ENCODE results near the gene PPP1R37. TPM values are rescaled to one million over a fixed set of nuclear protein-coding genes. Genes with fewer than 3 reads are reported as not detected.

Gene PPP1R37
- total and polyA plus RNA-seq, 4 experiments from 2014 or later, result 0.31 to 26.2 (median 13.3) TPM

- no peak overlapping the region for H3K27ac Mint-ChIP-seq
- H3K27ac ChIP-seq (ENCODE audit: low read depth, low read length), result no peak overlapping the region
- H3K36me3 ChIP-seq (ENCODE audit: insufficient read depth, low read length), result no peaks in the 10 kb centered on the region
- no peak overlapping the region for H3K4me3 ChIP-seq (ENCODE audit: low read length in 2 of 2)
- ChIA-PET POLR2A (ENCODE audit: partially characterized antibody) (interaction anchor here (1.3 kb wide), 1 partner anchor 22 kb away, joined by 5 read pairs; no protein-coding TSS in a partner anchor), CTCF (ENCODE audit: partially characterized antibody) (interaction anchor here (0.6 to 2.6 kb wide), 14 partner anchors 8 to 137 kb away, joined by 3 to 19 read pairs (median 6); partner anchors contain the start of genes BLOC1S3, PPP1R37, TRAPPC6A and ZNF296)
- no peak overlapping the region for H3K4me3 Mint-ChIP-seq
- H3K4me1 ChIP-seq (ENCODE audit: insufficient read depth, low read length), result peaks cover 17% of the 10 kb centered on the region
- no peaks in the 10 kb centered on the region for H3K9me3 Mint-ChIP-seq
- intact Hi-C loops (cut with micrococcal nuclease), result no loop called here
- peaks cover 13 to 33% (median 25%) of the 10 kb centered on the region in 4 donors for H3K4me1 Mint-ChIP-seq
- no peaks in the 10 kb centered on the region for H3K27me3 ChIP-seq (ENCODE audit: insufficient read depth, low read length)
- peak in 1 of 5 donors; percentile 3 for DNase-seq
- H3K9me3 ChIP-seq (ENCODE audit: control insufficient read depth in 1 of 2, low read length in 2 of 2), result no peaks in the 10 kb centered on the region
- H3K36me3 Mint-ChIP-seq, result no peaks in the 10 kb centered on the region
- H3K27me3 Mint-ChIP-seq, result no peaks in the 10 kb centered on the region
Measured at GRCh38 chr19:45125360-45125759, 32.4 kb downstream of the PPP1R37 start.

- H3K27ac ChIP-seq (ENCODE audit: low read depth, low read length), result no peak overlapping the region
- no peak overlapping the region for H3K4me3 Mint-ChIP-seq
- no peaks in the 10 kb centered on the region for H3K9me3 ChIP-seq (ENCODE audit: control insufficient read depth in 1 of 2, low read length in 2 of 2)
- H3K9me3 Mint-ChIP-seq, result no peaks in the 10 kb centered on the region
- CTCF ChIA-PET (ENCODE audit: partially characterized antibody), result interaction anchor here (0.6 to 2.6 kb wide), 20 partner anchors 9 to 174 kb away, joined by 3 to 19 read pairs (median 4); partner anchors contain the start of genes BLOC1S3, PPP1R37 and TRAPPC6A
- no peak overlapping the region for H3K27ac Mint-ChIP-seq
- H3K36me3 Mint-ChIP-seq, result no peaks in the 10 kb centered on the region
- no peak overlapping the region for H3K4me3 ChIP-seq (ENCODE audit: low read length in 2 of 2)
- peaks cover 9 to 28% (median 21%) of the 10 kb centered on the region in 4 donors for H3K4me1 Mint-ChIP-seq
- POLR2A ChIA-PET (ENCODE audit: partially characterized antibody), result interaction anchor here (1.0 kb wide), 1 partner anchor 27 kb away, joined by 3 read pairs; no protein-coding TSS in a partner anchor
- peak; percentile 50 to 58 (median 55) for DNase-seq
- H3K36me3 ChIP-seq (ENCODE audit: insufficient read depth, low read length), result no peaks in the 10 kb centered on the region
- H3K27me3 Mint-ChIP-seq, result no peaks in the 10 kb centered on the region
- no peaks in the 10 kb centered on the region for H3K27me3 ChIP-seq (ENCODE audit: insufficient read depth, low read length)
- intact Hi-C loops (cut with micrococcal nuclease), result loop anchor here (1.0 kb wide), 1 partner anchor 109 kb away; no protein-coding TSS in a partner anchor
- H3K4me1 ChIP-seq (ENCODE audit: insufficient read depth, low read length), result peaks cover 17% of the 10 kb centered on the region
Measured at GRCh38 chr19:45125975-45126493, 33.1 kb downstream of the PPP1R37 start.

GRCh38 chr19:45126654-45127053, 33.7 kb downstream of the PPP1R37 start:
- Histone ChIP-seq H3K9me3 (ENCODE audit: control insufficient read depth in 1 of 2, low read length in 2 of 2) (no peaks in the 10 kb centered on the region), H3K4me1 (ENCODE audit: insufficient read depth, low read length) (peaks cover 11% of the 10 kb centered on the region), H3K36me3 (ENCODE audit: insufficient read depth, low read length) (no peaks in the 10 kb centered on the region), H3K27me3 (ENCODE audit: insufficient read depth, low read length) (no peaks in the 10 kb centered on the region), H3K4me3 (ENCODE audit: low read length in 2 of 2) (no peak overlapping the region), H3K27ac (ENCODE audit: low read depth, low read length) (no peak overlapping the region)
- Mint-ChIP-seq H3K36me3 (no peaks in the 10 kb centered on the region), H3K27ac (no peak overlapping the region), H3K27me3 (no peaks in the 10 kb centered on the region), H3K9me3 (no peaks in the 10 kb centered on the region), H3K4me1 (peaks cover 6 to 22% (median 17%) of the 10 kb centered on the region in 4 donors), H3K4me3 (no peak overlapping the region)
- intact Hi-C loops (cut with micrococcal nuclease), result loop anchor here (1.0 kb wide), 1 partner anchor 109 kb away; no protein-coding TSS in a partner anchor
- CTCF ChIA-PET (ENCODE audit: partially characterized antibody), result interaction anchor here (0.6 to 2.6 kb wide), 17 partner anchors 9 to 175 kb away, joined by 3 to 19 read pairs (median 4); partner anchors contain the start of gene PPP1R37
- no peak for DNase-seq
- POLR2A ChIA-PET (ENCODE audit: partially characterized antibody), result interaction anchor here (1.0 kb wide), 1 partner anchor 26 kb away, joined by 3 read pairs; no protein-coding TSS in a partner anchor

- Histone ChIP-seq H3K4me3 (ENCODE audit: low read length in 2 of 2) (no peak overlapping the region), H3K4me1 (ENCODE audit: insufficient read depth, low read length) (peaks cover 10% of the 10 kb centered on the region), H3K27me3 (ENCODE audit: insufficient read depth, low read length) (no peaks in the 10 kb centered on the region), H3K27ac (ENCODE audit: low read depth, low read length) (no peak overlapping the region), H3K36me3 (ENCODE audit: insufficient read depth, low read length) (no peaks in the 10 kb centered on the region), H3K9me3 (ENCODE audit: control insufficient read depth in 1 of 2, low read length in 2 of 2) (no peaks in the 10 kb centered on the region)
- no peaks in the 10 kb centered on the region for H3K27me3 Mint-ChIP-seq
- no peak overlapping the region for H3K4me3 Mint-ChIP-seq
- ChIA-PET POLR2A (ENCODE audit: partially characterized antibody) (no interaction called here), CTCF (ENCODE audit: partially characterized antibody) (interaction anchor here (0.6 to 0.9 kb wide), 2 partner anchors 13 to 25 kb away, joined by 3 read pairs; no protein-coding TSS in a partner anchor)
- no peak for DNase-seq
- H3K9me3 Mint-ChIP-seq, result no peaks in the 10 kb centered on the region
- peak overlapping the region in 1 of 7 donors; percentile 48 for H3K27ac Mint-ChIP-seq
- intact Hi-C loops (cut with micrococcal nuclease), result no loop called here
- H3K36me3 Mint-ChIP-seq, result no peaks in the 10 kb centered on the region
- H3K4me1 Mint-ChIP-seq, result peaks cover 6 to 16% (median 12%) of the 10 kb centered on the region in 4 donors
Measured at GRCh38 chr19:45128146-45128545, 35.2 kb downstream of the PPP1R37 start.

- no peaks in the 10 kb centered on the region for H3K36me3 ChIP-seq (ENCODE audit: insufficient read depth, low read length)
- peaks cover 6 to 14% (median 12%) of the 10 kb centered on the region in 4 donors for H3K4me1 Mint-ChIP-seq
- no peaks in the 10 kb centered on the region for H3K9me3 ChIP-seq (ENCODE audit: control insufficient read depth in 1 of 2, low read length in 2 of 2)
- no peaks in the 10 kb centered on the region for H3K27me3 Mint-ChIP-seq
- H3K9me3 Mint-ChIP-seq, result no peaks in the 10 kb centered on the region
- peaks cover 10% of the 10 kb centered on the region for H3K4me1 ChIP-seq (ENCODE audit: insufficient read depth, low read length)
- H3K36me3 Mint-ChIP-seq, result no peaks in the 10 kb centered on the region
- CTCF ChIA-PET (ENCODE audit: partially characterized antibody), result interaction anchor here (0.7 kb wide), 1 partner anchor 36 kb away, joined by 3 read pairs; the partner anchor contains the start of gene PPP1R37
- intact Hi-C loops (cut with micrococcal nuclease), result no loop called here
- H3K4me3 ChIP-seq (ENCODE audit: low read length in 2 of 2), result no peak overlapping the region
- H3K27me3 ChIP-seq (ENCODE audit: insufficient read depth, low read length), result no peaks in the 10 kb centered on the region
- H3K27ac Mint-ChIP-seq, result no peak overlapping the region
- POLR2A ChIA-PET (ENCODE audit: partially characterized antibody), result no interaction called here
- no peak overlapping the region for H3K4me3 Mint-ChIP-seq
- DNase-seq, result no peak
- no peak overlapping the region for H3K27ac ChIP-seq (ENCODE audit: low read depth, low read length)
Measured at GRCh38 chr19:45128806-45129205, 35.8 kb downstream of the PPP1R37 start.

- Histone ChIP-seq H3K4me3 (ENCODE audit: low read length in 2 of 2) (no peak overlapping the region), H3K27ac (ENCODE audit: low read depth, low read length) (no peak overlapping the region), H3K4me1 (ENCODE audit: insufficient read depth, low read length) (peaks cover 10% of the 10 kb centered on the region), H3K36me3 (ENCODE audit: insufficient read depth, low read length) (no peaks in the 10 kb centered on the region), H3K27me3 (ENCODE audit: insufficient read depth, low read length) (no peaks in the 10 kb centered on the region), H3K9me3 (ENCODE audit: control insufficient read depth in 1 of 2, low read length in 2 of 2) (no peaks in the 10 kb centered on the region)
- no peaks in the 10 kb centered on the region for H3K27me3 Mint-ChIP-seq
- DNase-seq, result peak in 1 of 5 donors; percentile 34
- intact Hi-C loops (cut with micrococcal nuclease), result no loop called here
- H3K27ac Mint-ChIP-seq, result no peak overlapping the region
- H3K4me1 Mint-ChIP-seq, result peaks cover 3 to 13% (median 11%) of the 10 kb centered on the region in 4 donors
- ChIA-PET CTCF (ENCODE audit: partially characterized antibody) (interaction anchor here (0.9 kb wide), 1 partner anchor 20 kb away, joined by 3 read pairs; no protein-coding TSS in a partner anchor), POLR2A (ENCODE audit: partially characterized antibody) (no interaction called here)
- H3K36me3 Mint-ChIP-seq, result no peaks in the 10 kb centered on the region
- no peak overlapping the region for H3K4me3 Mint-ChIP-seq
- no peaks in the 10 kb centered on the region for H3K9me3 Mint-ChIP-seq
Measured at GRCh38 chr19:45130236-45130635, 37.3 kb downstream of the PPP1R37 start.

- H3K36me3 ChIP-seq (ENCODE audit: insufficient read depth, low read length), result no peaks in the 10 kb centered on the region
- H3K4me3 ChIP-seq (ENCODE audit: low read length in 2 of 2), result no peak overlapping the region
- peaks cover under 1 to 8% (median 7%) of the 10 kb centered on the region in 4 donors for H3K4me1 Mint-ChIP-seq
- no peaks in the 10 kb centered on the region for H3K9me3 ChIP-seq (ENCODE audit: control insufficient read depth in 1 of 2, low read length in 2 of 2)
- no peak overlapping the region for H3K27ac ChIP-seq (ENCODE audit: low read depth, low read length)
- no peak overlapping the region for H3K4me3 Mint-ChIP-seq
- ChIA-PET POLR2A (ENCODE audit: partially characterized antibody) (no interaction called here), CTCF (ENCODE audit: partially characterized antibody) (interaction anchor here (0.9 kb wide), 1 partner anchor 19 kb away, joined by 3 read pairs; no protein-coding TSS in a partner anchor)
- intact Hi-C loops (cut with micrococcal nuclease), result no loop called here
- peak in 1 of 5 donors; percentile 30 for DNase-seq
- H3K36me3 Mint-ChIP-seq, result no peaks in the 10 kb centered on the region
- peak overlapping the region in 1 of 7 donors; percentile 6 for H3K27ac Mint-ChIP-seq
- H3K4me1 ChIP-seq (ENCODE audit: insufficient read depth, low read length), result peaks cover 3% of the 10 kb centered on the region
- H3K9me3 Mint-ChIP-seq, result no peaks in the 10 kb centered on the region
- H3K27me3 Mint-ChIP-seq, result no peaks in the 10 kb centered on the region
- H3K27me3 ChIP-seq (ENCODE audit: insufficient read depth, low read length), result no peaks in the 10 kb centered on the region
Measured at GRCh38 chr19:45130888-45131615, 38.1 kb downstream of the PPP1R37 start.

All from CD4-positive, alpha-beta memory T cell (primary cell).